ENCODE results near the gene CASP10. TPM values are rescaled to one million over a fixed set of nuclear protein-coding genes. Genes with fewer than 3 reads are reported as not detected.

CASP10 gene
- polyA plus RNA-seq, 12 donors: 4.7 to 9.4 (median 6.7) TPM; not detected in 1

DNA sequence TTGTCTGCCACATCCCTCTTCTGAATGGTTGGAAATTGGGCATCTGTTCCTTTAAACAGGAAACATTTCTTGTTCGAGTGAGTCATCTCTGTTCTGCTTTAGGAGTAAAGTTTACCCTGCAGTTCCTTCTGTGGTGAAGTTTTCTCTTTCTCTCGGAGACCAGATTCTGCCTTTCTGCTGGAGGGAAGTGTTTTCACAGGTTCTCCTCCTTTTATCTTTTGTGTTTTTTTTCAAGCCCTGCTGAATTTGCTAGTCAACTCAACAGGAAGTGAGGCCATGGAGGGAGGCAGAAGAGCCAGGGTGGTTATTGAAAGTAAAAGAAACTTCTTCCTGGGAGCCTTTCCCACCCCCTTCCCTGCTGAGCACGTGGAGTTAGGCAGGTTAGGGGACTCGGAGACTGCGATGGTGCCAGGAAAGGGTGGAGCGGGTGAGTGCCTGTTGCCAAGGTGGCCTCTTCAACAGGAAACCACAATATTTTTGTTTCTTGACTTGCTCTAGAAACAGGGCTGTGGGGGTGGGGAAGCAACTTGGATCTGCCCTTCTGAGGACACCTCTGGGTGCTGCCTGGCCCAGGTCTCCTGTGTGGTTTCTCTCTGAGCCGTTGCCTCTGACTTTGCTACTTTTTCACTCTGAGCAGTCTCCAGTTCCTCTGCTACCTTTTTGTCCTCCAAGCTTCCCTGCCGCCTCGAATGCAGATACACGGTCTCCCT, 75.2 kb downstream of the CASP10 start:
- peak; percentile 73 for DNase-seq

GRCh38 chr2:201258666-201259615, 76.0 kb downstream of the CASP10 start:
- no peak for DNase-seq

DNA sequence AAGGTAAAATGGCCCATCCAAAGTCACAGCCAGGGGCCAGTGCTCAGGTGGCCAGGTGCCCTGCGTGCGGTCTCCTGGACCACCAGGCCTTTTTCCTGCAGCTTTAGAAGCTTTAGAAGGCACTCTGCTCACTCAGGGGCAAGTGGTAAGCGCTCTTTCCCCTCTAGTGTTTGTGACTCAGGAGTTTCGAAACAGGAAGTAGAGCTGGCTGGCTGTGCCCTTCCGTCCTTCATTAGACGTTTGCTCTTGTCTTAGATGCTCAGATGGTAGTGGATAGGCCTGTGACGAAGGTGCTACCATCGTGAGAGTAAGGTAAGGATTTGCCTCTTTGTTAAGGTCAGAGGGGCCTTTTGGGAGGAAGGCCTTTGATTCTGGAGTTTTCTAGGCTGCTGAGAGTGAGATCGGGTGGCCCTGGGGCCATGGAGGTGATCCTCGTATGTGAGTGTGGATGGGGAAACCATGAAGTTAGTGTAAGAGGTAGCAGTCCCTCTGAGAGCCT, 77.4 kb downstream of the CASP10 start, which contains the start of gene CASP8:
Gene CASP8, plus strand, starts transcription at position 235 of the 499 bp plus-strand sequence. CDS start 5,951 bp downstream, outside the sequence.
- DNase-seq: no peak

DNA sequence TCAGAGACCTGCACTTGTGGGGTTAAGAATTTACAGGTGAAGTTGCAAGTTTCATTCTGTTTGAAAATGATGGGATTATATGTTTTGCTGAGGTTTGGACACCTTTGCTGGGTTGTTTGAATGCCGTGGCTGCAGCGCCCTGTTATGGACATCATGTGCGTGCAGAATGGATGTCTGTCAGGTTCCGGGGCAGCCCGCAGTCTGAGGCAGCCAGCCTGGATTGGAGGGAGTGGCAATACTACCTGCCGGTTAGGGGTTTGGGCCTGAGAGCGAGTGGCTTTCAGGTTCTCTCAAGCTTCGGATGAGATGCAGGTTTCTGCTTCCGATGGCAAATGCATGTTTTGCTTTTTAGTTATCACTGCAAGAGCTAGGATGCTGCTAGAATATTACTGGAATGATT, 78.5 kb downstream of the CASP10 start:
- DNase-seq: no peak

GRCh38 chr2:201261906-201262305, 79.0 kb downstream of the CASP10 start:
- no peak for DNase-seq

DNA sequence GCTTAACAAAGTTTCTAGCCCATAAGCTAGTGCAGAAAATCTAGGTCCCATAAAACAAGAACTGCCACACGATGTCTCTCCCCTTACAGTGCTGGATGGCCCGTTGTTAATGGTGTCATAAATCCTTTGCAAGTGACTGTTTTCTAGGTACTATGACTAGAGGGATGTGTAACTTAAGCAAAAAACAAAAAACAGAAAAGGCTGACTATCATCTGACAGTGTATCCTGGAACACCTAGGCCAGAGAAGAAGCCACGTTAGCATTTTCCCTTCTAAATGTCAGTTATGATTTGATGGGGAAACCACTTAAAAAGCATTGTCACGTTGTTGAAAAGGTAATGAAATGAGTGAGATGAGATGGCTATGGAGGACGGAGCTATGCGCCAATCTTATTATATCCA, 79.8 kb downstream of the CASP10 start:
- DNase-seq: no peak

GRCh38 chr2:201263779-201264178, 80.8 kb downstream of the CASP10 start:
- no peak for DNase-seq

- no peak for DNase-seq
Observed at GRCh38 chr2:201264472-201265173, 81.7 kb downstream of the CASP10 start.

DNA sequence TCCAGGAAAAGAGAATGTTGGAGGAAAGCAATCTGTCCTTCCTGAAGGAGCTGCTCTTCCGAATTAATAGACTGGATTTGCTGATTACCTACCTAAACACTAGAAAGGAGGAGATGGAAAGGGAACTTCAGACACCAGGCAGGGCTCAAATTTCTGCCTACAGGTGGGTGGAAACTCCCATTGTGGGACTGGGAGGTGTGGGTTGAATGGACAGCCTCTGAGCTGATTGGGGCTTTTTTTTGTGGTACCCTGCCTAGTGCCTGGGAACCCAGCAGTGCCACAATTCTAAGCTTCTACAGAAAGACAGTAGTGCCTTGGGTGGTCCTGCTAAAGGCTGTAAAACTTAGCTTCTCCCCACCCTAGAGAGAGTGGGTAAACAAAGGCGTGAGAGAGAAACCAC, 83.7 kb downstream of the CASP10 start:
- DNase-seq: no peak

DNA sequence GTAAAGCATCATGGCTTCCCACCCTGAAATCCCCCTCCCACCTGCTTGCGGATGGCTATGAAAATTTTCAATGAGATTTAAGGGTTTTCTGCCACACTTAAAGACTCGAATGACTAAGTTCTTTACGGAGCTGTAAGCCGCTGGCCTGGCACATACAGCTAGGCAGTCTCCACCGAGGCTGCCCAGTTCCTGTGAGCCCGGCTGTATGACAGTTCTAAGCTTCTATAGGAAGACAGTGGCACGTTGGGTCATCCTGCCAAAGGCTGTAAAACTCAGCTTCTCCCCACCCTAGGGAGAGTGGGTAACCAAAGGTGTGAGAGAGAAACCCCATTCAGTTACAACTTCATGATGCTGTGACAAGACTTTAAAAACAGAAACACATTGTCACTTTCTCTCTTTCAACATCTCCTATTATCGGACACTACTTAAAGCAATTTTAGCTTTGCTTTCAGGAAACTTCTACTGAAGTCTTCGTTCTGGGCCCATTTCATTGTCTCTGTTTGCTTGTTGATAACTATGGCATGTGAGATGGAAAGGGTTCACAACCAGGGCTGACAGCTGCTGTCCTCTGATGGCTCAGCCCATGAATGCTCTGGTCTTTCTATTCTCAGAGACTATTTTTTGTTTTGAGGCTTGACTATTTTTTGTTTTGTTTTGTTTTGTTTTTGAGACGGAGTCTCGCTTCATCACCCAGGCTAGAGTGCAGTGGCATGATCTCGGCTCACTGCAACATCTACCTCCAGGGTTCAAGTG, 84.5 kb downstream of the CASP10 start:
- DNase-seq: no peak

DNA sequence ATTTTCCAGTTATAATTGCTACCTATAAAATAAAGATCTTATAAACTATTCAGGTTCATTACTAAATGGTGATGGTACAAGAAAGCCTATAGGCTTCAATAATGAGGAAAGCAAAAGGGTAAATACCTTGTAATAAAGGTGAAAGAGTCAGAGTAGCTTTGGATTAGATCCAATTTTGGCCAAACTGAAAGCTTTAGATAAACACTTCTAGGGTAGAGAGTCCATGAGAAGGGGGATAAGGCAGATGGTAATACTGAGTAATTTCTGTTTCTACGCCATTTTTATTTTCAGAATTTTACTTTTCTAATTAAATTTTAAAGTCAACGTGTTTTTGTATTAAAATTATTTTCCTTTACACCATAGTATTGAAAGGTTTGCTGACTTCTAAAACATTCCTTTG, 86.8 kb downstream of the CASP10 start:
- no peak for DNase-seq

- DNase-seq: no peak
Observed at GRCh38 chr2:201270293-201271001, 87.5 kb downstream of the CASP10 start.

DNA sequence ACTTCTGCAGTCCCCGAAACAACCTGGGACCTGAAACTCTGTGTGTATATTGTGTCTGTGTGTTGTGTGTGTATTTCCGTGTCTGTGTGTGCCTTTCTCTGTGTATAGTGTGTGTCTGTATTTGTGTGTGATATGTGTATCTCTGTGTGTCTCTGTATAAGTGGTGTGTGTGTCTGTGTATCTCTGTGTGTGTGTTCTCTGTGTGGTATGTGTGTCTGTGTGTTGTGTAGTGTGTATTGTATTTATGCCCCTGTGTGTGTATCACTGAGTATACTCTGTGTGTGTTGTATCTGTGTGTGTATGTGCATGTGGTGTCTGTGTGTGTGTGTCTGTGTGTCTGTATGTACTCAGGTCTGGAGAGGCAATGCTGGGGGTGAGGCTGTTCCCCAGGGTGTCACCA, 89.0 kb downstream of the CASP10 start:
- DNase-seq: no peak

GRCh38 chr2:201273330-201273983, 90.5 kb downstream of the CASP10 start:
- no peak for DNase-seq

DNA sequence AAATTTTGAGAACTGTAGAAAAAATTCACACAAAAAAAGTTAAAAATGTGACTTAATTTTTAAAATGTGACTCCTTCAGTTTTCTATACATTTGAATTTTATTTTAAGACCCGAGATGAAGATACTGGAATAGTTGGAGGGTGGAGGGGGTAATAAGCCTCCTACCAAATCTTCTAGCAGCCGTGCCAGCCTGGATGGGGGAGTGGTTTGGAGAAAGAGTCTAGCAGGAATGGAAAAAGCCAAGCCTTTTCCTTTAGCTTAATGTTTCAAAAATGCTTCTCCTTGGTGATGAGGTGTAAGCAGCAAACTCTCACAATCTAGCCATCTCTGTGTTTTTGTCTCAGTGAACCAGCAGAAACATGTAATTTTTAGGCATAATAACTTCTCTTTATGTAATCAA, 92.1 kb downstream of the CASP10 start:
- no peak for DNase-seq

DNA sequence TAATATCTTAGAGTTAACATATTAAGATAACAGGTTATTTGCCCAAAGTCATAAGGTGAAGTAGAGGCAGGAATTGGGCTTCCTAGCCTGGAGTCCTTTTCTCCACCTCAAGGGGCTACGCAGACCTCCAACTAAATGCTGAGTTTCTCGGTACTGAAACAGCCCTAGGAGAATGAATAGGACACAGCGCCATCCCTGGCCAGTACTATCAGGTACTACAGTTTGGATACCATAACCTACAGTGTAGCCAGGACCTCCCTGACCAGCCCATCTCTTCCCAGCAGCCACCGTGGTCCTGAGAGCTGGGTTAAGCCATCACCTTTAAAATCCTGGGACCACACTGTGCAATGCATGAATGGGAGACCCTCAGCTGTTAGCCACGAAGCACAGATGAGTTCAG, 93.0 kb downstream of the CASP10 start:
- DNase-seq: no peak

- DNase-seq: no peak
Observed at GRCh38 chr2:201276511-201276910, 93.6 kb downstream of the CASP10 start.

Data from muscle of arm (tissue), 12 donors.